Measurements from ENCODE around the gene COMTD1.
A peak's percentile ranks its signal among the peaks of the same experiment; 100 is the strongest.
"Not testable (repeated sequence)": the region's sequence is repeated elsewhere in the genome, so short reads cannot be mapped to it uniquely, and the experiment has no call there.

COMTD1 gene

GRCh38 chr10:75221492-75221891, 14.3 kb downstream of the COMTD1 start:
- DNase-seq (ENCODE audit: low spot score), result not testable (repeated sequence)

DNA sequence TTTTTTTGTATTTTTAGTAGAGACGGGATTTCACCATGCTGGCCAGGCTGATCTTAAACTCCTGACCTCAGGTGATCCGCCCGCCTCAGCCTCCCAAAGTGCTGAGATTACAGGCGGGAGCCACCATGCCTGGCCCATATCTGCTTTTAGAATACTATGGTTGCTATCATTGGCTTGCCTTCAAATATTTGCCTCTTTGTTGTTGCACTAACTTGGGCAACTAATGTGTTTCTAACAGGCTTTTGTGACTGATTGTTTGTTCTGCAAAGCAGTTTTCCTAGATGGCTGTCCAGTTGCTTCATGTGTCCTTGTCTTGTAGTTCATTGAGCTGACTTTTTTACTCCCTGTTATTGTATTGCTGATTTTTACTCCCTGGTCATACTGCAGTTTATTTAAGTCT, 15.5 kb downstream of the COMTD1 start:
- DNase-seq (ENCODE audit: low spot score), result no peak

DNA sequence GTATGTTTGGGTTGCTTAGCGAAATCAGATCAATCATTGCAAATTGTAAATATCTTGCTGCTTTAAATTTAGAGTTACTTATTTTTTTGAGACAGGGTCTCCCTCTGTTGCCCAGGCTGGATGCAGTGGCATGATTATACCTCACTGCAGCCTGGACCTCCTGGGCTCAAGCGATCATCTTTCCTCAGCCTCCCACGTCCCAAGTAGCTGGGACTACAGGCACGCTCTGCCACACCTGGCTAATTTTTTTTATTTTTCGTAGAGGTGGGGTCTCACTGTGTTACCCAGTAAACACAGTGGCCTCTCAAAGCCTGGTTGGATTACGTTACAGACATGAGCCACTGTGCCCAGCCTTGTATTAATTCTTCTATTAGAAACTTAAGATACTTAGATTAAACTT, 23.4 kb downstream of the COMTD1 start:
- no peak for DNase-seq (ENCODE audit: low spot score)

- no peak for DNase-seq (ENCODE audit: low spot score)
Measured at GRCh38 chr10:75211007-75211691, 24.6 kb downstream of the COMTD1 start.

DNA sequence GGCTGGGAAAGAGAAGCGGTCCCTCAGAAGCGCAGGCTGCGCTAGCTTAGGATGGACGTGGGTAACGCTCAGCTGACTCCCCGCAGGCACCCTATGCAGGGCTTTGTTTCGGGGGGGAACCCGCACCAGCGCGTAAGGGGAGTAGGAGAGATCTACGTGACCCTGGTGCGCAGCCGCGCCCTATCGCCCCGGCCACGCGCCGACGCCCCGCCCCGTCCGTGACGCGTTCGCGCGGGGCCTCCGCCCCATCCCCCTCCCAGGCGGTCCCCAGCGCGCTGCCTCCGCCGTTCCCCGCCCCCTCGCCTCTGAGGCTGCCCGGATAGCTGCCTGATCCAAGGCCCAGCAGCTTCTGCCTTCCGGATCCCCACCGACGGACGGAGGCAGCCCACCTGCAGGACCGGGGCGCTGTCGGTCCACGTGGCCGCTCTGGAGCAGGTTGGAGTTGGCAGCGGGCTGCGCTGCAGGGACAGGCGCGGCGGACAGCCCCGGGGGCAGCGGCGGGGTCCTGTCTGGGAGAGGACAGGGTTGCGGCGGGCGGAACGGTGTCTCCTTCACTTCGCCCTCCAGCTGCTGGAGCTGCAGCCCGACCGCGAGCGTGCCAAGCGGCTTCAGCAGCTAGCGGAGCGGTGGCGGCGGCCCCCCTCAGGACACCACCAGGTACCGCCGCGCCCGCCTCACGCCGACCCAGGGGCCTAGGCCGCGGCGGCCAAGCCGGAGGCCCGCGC, 25.3 kb downstream of the COMTD1 start, which contains the start of gene VDAC2:
Gene VDAC2 (plus strand): TSS at position 515 of the 725 bp plus-strand sequence. CDS start 363 bp downstream, outside the sequence.
- DNase-seq (ENCODE audit: low spot score), result peak; percentile 93

DNA sequence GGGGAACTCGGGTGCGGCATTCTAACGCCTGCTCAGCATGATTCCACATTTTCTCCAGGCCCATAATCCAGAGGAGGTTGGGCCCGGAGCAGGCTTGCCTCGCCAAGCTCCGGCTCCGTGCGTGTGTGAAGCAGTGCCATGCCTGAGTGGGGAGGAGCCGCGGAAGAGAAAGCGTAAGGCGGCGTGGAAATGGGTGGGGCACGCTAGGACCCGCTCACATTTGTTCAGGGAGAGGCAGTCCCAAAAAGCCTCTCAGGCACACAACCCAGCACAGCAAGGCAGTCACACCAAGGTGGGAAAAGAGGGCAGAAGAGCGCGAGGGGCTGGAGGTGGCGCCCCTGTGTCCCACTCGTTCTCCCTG, 25.9 kb downstream of the COMTD1 start:
- DNase-seq (ENCODE audit: low spot score), result peak; percentile 79

DNA sequence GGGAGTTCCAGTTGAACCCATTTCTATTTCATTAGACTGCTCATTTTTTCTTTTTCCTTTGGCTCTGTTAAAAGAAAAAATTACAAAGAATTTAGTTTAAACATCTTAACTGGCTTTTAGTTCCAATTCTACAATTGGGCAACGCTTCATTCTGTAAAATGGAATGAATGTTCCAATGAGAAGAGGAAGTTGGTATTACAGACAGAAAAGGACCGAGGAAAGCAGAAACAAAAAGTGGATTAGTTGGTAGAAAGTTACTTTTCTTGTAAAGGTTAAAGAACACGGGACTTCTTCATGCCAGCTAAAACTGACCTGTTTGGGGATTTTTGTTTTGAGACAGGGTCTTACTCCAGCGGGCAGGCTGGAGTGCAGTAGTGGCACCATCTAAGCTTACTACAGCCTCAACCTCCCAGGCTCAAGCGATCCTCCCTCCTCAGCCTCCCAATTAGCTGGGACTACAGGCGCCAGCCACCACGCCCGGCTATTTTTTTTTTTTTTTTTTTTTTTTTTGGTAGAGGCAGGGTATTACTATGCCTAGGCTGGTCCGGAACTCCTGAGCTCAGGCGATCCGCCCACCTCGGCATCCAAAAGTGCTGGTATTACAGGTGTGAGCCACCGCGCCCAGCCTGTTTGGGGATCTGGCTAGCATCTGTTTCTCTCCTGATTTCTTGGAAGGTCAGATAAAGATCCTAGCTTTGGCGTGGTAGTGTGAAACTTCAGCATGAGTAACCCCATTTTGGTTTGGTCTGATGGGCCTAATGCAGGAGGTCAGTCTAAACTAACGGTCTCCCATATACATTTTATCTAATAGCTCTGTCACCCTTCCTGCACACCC, 26.5 kb downstream of the COMTD1 start:
- no peak for DNase-seq (ENCODE audit: low spot score)

DNA sequence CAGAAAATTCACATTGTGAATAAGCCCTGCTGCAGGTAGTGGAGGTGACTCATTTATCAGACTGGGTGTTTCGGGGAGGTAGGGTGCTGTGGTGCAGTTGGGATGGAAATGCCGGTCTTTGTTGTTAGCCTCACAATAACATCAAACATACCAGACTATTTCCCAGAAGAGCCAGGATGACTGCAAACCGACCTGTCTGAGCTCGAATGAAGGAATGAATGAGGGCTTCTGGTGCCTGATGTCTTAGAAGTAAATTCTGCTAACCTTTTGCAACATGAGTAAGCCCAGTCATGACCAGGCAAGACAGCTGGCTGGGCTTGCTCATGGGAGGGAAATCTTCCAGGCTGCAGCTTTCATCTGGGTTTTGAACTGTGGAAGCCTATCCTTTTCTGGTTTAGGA, 27.6 kb downstream of the COMTD1 start:
- DNase-seq (ENCODE audit: low spot score), result no peak

GRCh38 chr10:75207857-75208144, 28.0 kb downstream of the COMTD1 start:
- no peak for DNase-seq (ENCODE audit: low spot score)

DNA sequence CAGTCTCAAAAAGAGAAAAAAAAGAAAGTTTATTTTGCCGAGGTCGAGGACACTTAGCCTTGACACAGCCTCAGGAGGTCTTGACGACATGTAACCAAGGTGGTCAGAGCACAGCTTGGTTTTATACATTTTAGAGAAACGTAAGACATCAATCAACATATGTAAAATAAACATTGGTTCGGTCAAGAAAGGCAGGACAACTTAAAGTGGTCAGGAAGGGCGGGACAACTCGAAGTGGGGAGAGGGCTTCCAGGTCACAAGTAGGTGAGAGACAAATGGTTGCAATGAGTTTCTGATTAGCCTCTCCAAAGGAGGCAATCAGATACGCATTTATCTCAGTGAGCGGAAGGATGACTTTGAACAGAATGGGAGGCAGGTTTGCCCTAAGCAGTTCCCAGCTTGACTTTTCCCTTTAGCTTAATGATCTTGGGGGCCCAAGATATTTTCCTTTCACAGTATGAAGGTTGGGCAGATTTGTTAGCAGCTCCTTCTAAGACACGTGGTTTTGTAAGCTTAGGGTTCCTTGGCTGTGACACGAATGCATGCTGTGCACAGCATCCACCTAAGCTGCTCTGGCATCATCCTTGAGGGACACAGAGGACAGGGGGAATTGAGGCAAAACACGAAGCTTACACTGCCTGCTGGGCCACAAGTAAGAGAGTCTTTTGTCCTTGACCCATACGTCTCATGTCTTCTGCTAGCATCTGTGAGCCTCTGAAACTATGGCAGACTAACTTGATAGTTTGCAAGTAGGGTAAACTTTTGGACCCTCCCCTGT, 28.5 kb downstream of the COMTD1 start:
- DNase-seq (ENCODE audit: low spot score), result no peak

GRCh38 chr10:75206638-75207037, 29.1 kb downstream of the COMTD1 start:
- DNase-seq (ENCODE audit: low spot score), result not testable (repeated sequence)

DNA sequence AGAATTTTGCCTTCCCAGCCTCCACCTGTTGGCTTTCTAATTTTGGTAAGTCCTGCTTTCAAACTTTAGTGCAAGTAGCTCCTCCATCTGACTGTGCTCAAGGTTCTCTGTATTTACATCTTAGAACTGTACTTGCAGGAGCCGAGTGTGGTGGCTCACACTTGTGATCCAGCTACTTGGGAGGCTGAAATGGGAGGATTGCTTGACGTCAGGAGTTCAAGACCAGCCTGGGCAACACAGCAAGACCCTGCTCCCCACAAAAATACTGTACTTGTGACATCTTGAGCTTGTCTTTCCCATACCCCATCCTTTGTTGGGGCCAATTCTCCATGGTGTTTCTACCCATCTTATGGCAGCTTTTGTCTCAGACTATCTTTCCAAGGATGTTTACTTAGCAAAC, 29.8 kb downstream of the COMTD1 start:
- DNase-seq (ENCODE audit: low spot score), result no peak

DNA sequence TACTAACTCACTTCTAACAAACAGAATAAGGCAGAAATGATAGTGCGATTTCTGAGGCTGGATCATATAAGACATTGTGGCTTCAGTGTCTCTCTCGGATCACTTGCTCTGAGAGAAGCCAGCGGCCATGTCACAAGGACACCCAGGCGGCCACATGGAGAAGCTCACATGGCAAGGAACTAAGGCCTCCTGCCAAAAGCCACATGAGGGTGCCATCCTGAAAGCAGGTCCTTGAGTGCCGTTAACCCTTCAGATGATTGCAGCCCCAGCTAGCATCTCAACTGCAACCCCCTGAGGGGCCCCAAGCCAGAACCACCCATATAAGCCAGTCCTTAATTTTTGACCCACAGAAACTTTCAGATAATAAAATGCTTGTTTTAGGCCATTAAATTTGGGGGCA, 32.0 kb downstream of the COMTD1 start:
- no peak for DNase-seq (ENCODE audit: low spot score)

DNA sequence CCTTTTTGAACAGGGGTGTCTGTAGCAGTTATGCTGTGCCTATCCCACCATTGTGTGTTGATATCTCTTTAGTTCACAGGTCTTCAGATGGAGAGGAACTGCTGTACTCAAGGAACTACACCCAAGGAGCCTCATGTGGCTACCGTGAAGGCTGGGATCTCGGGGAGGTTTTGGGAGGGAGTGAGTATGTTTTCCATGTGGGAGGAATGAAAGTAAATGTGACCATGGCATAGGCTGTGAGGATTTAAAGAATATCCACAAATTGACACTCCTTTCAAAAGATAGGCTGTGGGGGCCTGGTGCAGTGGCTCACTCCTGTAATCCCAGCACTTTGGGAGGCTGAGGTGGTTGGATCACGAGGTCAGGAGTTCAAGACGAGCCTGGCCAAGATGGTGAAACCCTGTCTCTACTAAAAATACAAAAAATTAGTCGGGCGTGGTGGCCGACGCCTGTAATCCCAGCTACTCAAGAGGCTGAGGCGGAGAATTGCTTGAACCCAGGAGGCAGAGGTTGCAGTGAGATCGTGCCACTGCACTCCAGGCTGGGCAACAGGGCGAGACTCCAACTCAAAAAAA, 32.6 kb downstream of the COMTD1 start:
- DNase-seq (ENCODE audit: low spot score), result not testable (repeated sequence)

GRCh38 chr10:75202321-75203045, 33.3 kb downstream of the COMTD1 start:
- no peak for DNase-seq (ENCODE audit: low spot score)

- no peak for DNase-seq (ENCODE audit: low spot score)
Measured at GRCh38 chr10:75201793-75202307, 33.9 kb downstream of the COMTD1 start.

DNA sequence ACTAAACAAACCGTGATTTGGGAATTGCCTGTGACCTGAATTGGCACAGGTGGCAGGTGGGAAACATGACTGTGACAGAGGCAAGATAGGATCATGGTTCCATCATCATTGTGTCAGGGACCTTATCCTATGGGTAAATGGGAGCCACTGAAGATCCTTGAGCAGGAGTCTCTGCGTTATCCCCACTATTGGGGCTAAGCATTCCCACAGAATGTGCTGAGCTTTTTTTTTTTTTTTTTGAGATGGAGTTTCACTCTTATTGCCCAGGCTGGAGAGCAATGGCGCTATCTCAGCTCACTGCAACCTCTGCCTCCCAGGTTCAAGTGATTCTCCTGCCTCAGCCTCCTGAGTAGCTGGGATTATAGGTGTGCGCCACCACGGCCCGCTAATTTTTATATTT, 35.8 kb downstream of the COMTD1 start:
- not testable (repeated sequence) for DNase-seq (ENCODE audit: low spot score)

GRCh38 chr10:75197906-75198305, 37.9 kb downstream of the COMTD1 start:
- DNase-seq (ENCODE audit: low spot score), result no peak

GRCh38 chr10:75197066-75197465, 38.7 kb downstream of the COMTD1 start:
- DNase-seq (ENCODE audit: low spot score), result no peak

DNA sequence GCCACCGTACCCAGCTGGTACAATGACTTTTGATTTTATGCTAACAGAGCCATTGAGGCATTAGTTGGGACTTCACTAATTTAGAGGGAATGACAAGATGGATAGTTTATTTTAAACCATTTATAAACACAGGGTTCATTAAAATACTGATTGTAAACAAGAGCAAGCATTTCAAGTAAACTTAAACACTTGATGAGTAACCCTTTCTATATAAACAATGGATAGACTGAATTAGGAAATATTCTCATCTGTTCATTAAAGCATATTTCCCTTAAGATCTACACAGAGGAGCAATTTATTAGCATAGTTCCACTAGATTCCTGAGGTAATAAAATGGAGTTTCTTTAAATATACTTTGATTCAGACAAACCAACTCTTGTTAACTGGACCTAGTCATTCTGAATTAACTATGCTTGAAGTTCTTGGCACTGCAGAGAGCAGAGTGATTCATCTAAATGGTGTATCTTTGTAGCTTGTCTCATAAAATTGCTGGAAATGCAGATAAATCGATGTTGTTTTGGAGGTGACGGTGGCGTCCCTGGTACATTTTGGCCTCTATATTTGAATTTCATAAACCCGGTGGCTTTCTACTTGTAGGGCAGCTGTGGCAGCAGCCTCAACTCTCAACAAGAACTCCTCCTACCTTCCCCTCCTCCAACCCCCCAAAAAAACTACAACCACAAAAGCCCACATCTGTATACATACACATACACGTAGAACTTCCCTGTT, 40.6 kb downstream of the COMTD1 start:
- no peak for DNase-seq (ENCODE audit: low spot score)
